Mononuclear cell (primary cell): ENCODE measurements around the gene FNBP1. TPM values are rescaled to one million over a fixed set of nuclear protein-coding genes. Genes with fewer than 3 reads are reported as not detected.
"Not testable (repeated sequence)": the region's sequence is repeated elsewhere in the genome, so short reads cannot be mapped to it uniquely, and the experiment has no call there.

Experiments
- H3K27me3 ChIP-seq: 2 replicates; pipeline ENCODE4 v1.6.0; 2011; ENCODE audit warnings: low read length, control low read depth; ENCODE audit not compliant: insufficient read depth
- H3K4me1 ChIP-seq: 2 replicates; pipeline ENCODE4 v1.5.1; 2011; ENCODE audit warnings: mild to moderate bottlenecking, low read length, control low read depth; ENCODE audit not compliant: insufficient read depth
- H3K4me3 ChIP-seq: 2 replicates; pipeline ENCODE4 v1.5.1; 2011; ENCODE audit warnings: mild to moderate bottlenecking, low read length, moderate library complexity
- H3K9me3 ChIP-seq: 2 replicates; pipeline ENCODE4 v1.5.1; 2011; ENCODE audit warnings: low read depth, mild to moderate bottlenecking, control low read depth, low read length
- total RNA-seq: library from RNA; depleted of rRNA; stranded (reverse); fragments of >200 nt; gene quantifications from one replicate; pipeline ENCODE4 v1.2.3, GENCODE V29; 2012

FNBP1 gene
- total RNA-seq, 1 donor, result 193 TPM

GRCh38 chr9:129997706-129998105 is 45.3 kb downstream of the FNBP1 start:
- not testable (repeated sequence) for H3K27me3 ChIP-seq, H3K9me3 ChIP-seq, H3K4me3 ChIP-seq
- peaks cover 68% of the 10 kb centered on the region for H3K4me1 ChIP-seq

- Histone ChIP-seq H3K27me3 (no peaks in the 10 kb centered on the region), H3K9me3 (no peaks in the 10 kb centered on the region), H3K4me3 (no peak overlapping the region), H3K4me1 (peaks cover 69% of the 10 kb centered on the region)
These were observed 46.7 kb downstream of the FNBP1 start for GRCh38 chr9:129996161-129996830.

GRCh38 chr9:129995409-129996160 is 47.4 kb downstream of the FNBP1 start:
- no peak overlapping the region for H3K4me3 ChIP-seq
- H3K4me1 ChIP-seq, result peaks cover 70% of the 10 kb centered on the region

DNA sequence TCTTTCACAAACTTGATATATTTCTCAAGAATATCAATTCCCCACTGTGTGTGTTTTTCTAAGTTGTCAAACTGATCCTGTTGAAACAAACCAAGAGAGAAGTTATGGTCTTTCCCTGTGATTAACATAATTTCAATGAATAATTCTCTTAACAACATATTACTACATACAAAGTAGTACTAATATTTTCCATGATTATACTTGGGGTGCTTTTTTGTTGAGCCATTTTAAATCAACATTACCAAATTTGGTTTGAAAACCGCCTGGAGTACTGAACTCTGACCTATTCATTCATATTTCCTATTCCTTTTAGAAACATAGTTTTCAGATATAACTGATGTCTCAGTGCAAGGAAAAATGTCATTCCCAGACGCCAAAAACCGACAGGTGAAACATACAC is 48.1 kb downstream of the FNBP1 start:
- Histone ChIP-seq H3K4me1 (peaks cover 71% of the 10 kb centered on the region), H3K9me3 (no peaks in the 10 kb centered on the region), H3K4me3 (no peak overlapping the region), H3K27me3 (no peaks in the 10 kb centered on the region)

More at GRCh38 chr9:129995409-129996160, 47.4 kb downstream of the FNBP1 start:
- H3K27me3 ChIP-seq, result no peaks in the 10 kb centered on the region
- H3K9me3 ChIP-seq, result no peaks in the 10 kb centered on the region

- not testable (repeated sequence) for H3K4me3 ChIP-seq, H3K27me3 ChIP-seq
- peaks cover 69% of the 10 kb centered on the region for H3K4me1 ChIP-seq
These were observed 51.9 kb downstream of the FNBP1 start for GRCh38 chr9:129991139-129991538.

DNA sequence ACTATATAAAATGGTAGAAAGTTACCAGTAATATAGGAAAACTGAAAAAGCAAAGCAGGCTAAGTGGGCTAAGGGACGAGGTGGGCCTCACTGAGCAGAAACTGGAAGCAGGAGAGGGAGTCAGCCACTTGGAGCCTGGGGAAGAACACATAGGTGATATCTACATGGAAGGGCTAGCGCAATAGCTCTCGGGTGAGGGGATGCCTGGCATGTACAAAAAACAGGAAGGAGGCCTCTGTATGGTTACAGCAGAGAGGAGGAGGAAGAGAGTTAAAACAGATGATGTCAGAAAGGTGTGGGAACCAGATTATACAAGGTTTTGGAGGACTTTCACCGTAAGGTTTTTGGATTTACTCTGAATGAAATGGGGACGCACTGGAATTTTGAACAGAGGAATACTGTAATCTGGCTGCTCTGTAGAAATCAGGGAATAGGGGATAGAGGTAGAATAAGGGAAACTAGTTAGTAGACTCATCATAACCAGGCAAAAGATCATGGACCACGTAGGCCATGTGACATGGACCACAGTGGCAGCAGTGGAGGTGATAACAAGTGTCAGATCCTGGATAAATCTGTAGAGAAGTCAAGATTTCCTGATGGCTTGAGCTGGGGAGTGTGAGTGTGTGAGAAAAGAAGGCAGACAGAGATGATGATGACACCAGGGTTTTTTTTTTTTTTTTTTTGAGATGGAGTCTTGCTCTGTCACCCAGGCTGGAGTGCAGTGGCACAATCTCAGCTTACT is 52.5 kb downstream of the FNBP1 start:
- Histone ChIP-seq H3K4me1 (peaks cover 64% of the 10 kb centered on the region), H3K4me3 (no peak overlapping the region), H3K27me3 (no peaks in the 10 kb centered on the region), H3K9me3 (no peaks in the 10 kb centered on the region)

More at GRCh38 chr9:129991139-129991538, 51.9 kb downstream of the FNBP1 start:
- not testable (repeated sequence) for H3K9me3 ChIP-seq

- no peaks in the 10 kb centered on the region for H3K9me3 ChIP-seq
- H3K4me3 ChIP-seq, result no peak overlapping the region
- peaks cover 65% of the 10 kb centered on the region for H3K4me1 ChIP-seq
These were observed 53.2 kb downstream of the FNBP1 start for GRCh38 chr9:129989740-129990139.

DNA sequence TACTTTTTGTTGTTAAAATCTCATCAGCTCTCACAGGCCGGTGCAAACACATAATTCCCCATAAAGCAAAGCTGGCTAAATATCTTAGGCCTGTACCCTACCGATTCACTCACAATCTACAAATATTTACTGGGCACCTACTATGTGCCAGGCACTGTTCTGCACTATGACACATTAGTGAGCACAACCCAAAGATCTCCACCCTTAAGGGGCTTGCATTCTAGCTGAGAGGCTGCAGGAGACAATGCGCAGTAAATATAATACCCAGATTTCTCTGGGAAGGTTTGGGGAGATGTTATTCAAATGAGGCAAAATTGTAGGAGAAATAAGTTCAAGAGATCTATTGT is 53.7 kb downstream of the FNBP1 start:
- no peaks in the 10 kb centered on the region for H3K9me3 ChIP-seq
- no peak overlapping the region for H3K4me3 ChIP-seq
- H3K4me1 ChIP-seq, result peaks cover 69% of the 10 kb centered on the region
- no peaks in the 10 kb centered on the region for H3K27me3 ChIP-seq

More at GRCh38 chr9:129989740-129990139, 53.2 kb downstream of the FNBP1 start:
- no peaks in the 10 kb centered on the region for H3K27me3 ChIP-seq

GRCh38 chr9:129988607-129989361 is 54.2 kb downstream of the FNBP1 start:
- H3K27me3 ChIP-seq, result no peaks in the 10 kb centered on the region
- peaks cover 73% of the 10 kb centered on the region for H3K4me1 ChIP-seq
- no peak overlapping the region for H3K4me3 ChIP-seq
- no peaks in the 10 kb centered on the region for H3K9me3 ChIP-seq

DNA sequence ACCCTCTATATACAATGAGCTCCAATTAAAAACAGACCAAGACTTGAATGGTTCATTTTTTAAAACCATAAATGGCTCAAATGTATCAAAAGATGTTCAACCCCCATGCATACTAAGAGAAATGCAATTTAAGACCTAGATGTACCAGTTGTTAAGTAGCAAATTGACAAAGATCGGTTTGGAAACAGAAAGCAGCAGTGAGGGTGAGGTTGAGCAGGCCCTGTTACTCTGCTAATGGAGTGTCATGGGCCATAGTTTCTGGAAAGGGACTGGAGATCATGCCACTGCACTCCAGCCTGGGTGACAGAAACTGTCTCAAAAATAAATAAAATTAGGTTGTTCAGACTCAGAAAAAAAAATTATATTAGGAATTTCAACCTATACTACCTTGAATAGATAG is 55.0 kb downstream of the FNBP1 start:
- Histone ChIP-seq H3K27me3 (no peaks in the 10 kb centered on the region), H3K4me3 (no peak overlapping the region), H3K4me1 (peaks cover 73% of the 10 kb centered on the region), H3K9me3 (no peaks in the 10 kb centered on the region)

- H3K9me3 ChIP-seq, result no peaks in the 10 kb centered on the region
- peaks cover 68% of the 10 kb centered on the region for H3K4me1 ChIP-seq
- no peak overlapping the region for H3K4me3 ChIP-seq
- H3K27me3 ChIP-seq, result no peaks in the 10 kb centered on the region
These were observed 55.9 kb downstream of the FNBP1 start for GRCh38 chr9:129987047-129987446.

DNA sequence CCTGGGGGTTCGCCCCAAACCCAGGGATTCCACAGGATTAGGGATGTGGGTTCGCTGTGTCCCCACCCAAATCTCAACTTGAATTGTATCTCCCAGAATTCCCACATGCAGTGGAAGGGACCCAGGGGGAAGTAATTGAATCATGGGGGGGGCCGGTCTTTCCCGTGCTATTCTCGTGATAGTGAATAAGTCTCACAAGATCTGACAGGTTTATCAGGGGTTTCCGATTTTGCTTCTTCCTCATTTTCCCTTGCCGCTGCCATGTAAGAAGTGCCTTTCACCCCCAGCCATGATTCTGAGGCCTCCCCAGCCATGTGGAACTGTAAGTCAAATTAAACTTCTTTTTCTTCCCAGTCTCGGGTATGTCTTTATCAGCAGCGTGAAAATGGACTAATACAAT is 58.4 kb downstream of the FNBP1 start:
- H3K4me3 ChIP-seq, H3K27me3 ChIP-seq, H3K9me3 ChIP-seq: not testable (repeated sequence)
- H3K4me1 ChIP-seq, result peaks cover 48% of the 10 kb centered on the region

- Histone ChIP-seq H3K4me3 (no peak overlapping the region), H3K9me3 (no peaks in the 10 kb centered on the region), H3K4me1 (peaks cover 41% of the 10 kb centered on the region), H3K27me3 (no peaks in the 10 kb centered on the region)
These were observed 59.1 kb downstream of the FNBP1 start for GRCh38 chr9:129983891-129984290.

- H3K4me1 ChIP-seq, result peaks cover 21% of the 10 kb centered on the region
These were observed 61.6 kb downstream of the FNBP1 start for GRCh38 chr9:129981180-129981907.

More at GRCh38 chr9:129981180-129981907, 61.6 kb downstream of the FNBP1 start:
- Histone ChIP-seq H3K4me3 (no peak overlapping the region), H3K27me3 (no peaks in the 10 kb centered on the region), H3K9me3 (no peaks in the 10 kb centered on the region)
